HepG2 (cell line): Measurements from ENCODE around the gene RHOD. TPM values are rescaled to one million over a fixed set of nuclear protein-coding genes. Genes with fewer than 3 reads are reported as not detected.

Source experiments
- CEBPB ChIP-seq: IDR thresholded peaks from 2 replicates; pipeline ENCODE4 v1.6.1; 2011; ENCODE audit warnings: low read depth, low read length, improper control_type of control experiment, borderline replicate concordance
- HDAC1 ChIP-seq: sonication (generic); formaldehyde crosslinking; IDR thresholded peaks from 2 replicates; pipeline ENCODE4 v1.5.1; 2020; ENCODE audit warnings: mild to moderate bottlenecking, missing genetic modification reagents
- REXO4 ChIP-seq: sonication (generic); formaldehyde crosslinking; IDR thresholded peaks from 2 replicates; pipeline ENCODE4 v1.8.0; 2022; ENCODE audit warnings: missing genetic modification reagents, mild to moderate bottlenecking, borderline replicate concordance
- SYNCRIP ChIP-seq: fragments of 200-400 bp; formaldehyde crosslinking; IDR thresholded peaks from 2 replicates; pipeline ENCODE4 v1.6.1; 2018; ENCODE audit warnings: mild to moderate bottlenecking, low read depth, low read length; ENCODE audit not compliant: insufficient read depth
- ZNF530 ChIP-seq: sonication (generic); formaldehyde crosslinking; IDR thresholded peaks from 2 replicates; pipeline ENCODE4 v1.5.0; 2020; ENCODE audit warnings: low read depth, mild to moderate bottlenecking, missing genetic modification reagents
- ZNF672 ChIP-seq: sonication (generic); formaldehyde crosslinking; IDR thresholded peaks from 2 replicates; pipeline ENCODE4 v1.8.1; 2022; ENCODE audit warnings: missing genetic modification reagents
- ZNF747 ChIP-seq: sonication (generic); formaldehyde crosslinking; IDR thresholded peaks from 2 replicates; pipeline ENCODE4 v1.8.1; 2023; ENCODE audit warnings: missing genetic modification reagents, mild to moderate bottlenecking, borderline replicate concordance
- ZNF776 ChIP-seq: sonication (generic); formaldehyde crosslinking; IDR thresholded peaks from 2 replicates; pipeline ENCODE4 v1.4.0; 2020; ENCODE audit warnings: mild to moderate bottlenecking, missing genetic modification reagents
- polyA plus RNA-seq, 8 experiments: library from polyadenylated mRNA; depleted of rRNA in 3 of 8; stranded (reverse) in 7 of 8; unstranded in 1 of 8; fragments of >200 nt; fragmentation: Illumina TruSeq in 4 of 8; extraction: Trizol in 4 of 8; gene quantifications; 2 replicates each; pipeline versions ENCODE4 v1.2.1 to v1.2.3, GENCODE V29; 2011 to 2016; ENCODE audit warnings: low read depth in 4 of 8, missing spikeins in 1 of 8, mixed read lengths in 1 of 8; ENCODE audit not compliant: insufficient read depth in 1 of 8
- total RNA-seq, 5 experiments: library from RNA; depleted of rRNA; stranded (reverse); fragments of >200 nt; fragmentation: Illumina TruSeq; extraction: Trizol; gene quantifications; 2 replicates each; pipeline ENCODE4 v1.2.3, GENCODE V29; 2016; ENCODE audit warnings: low read depth in 1 of 5
- TF ChIP-seq, protein P1 (sequence below): sonication (generic); formaldehyde crosslinking; IDR thresholded peaks from 2 replicates; pipeline ENCODE4 v1.5.1; 2020; ENCODE audit warnings: mild to moderate bottlenecking, missing genetic modification reagents, moderate library complexity
- TF ChIP-seq, protein P2 (sequence below): sonication (generic); formaldehyde crosslinking; IDR thresholded peaks from 2 replicates; pipeline ENCODE4 v1.8.1; 2022; ENCODE audit warnings: low read depth, mild to moderate bottlenecking, missing genetic modification reagents
- TF ChIP-seq, protein P3 (sequence below), 2 experiments: sonication (generic) in 1 of 2; formaldehyde crosslinking in 1 of 2; IDR thresholded peaks; 2 replicates each; pipeline versions ENCODE4 v1.4.0 to v1.6.1; 2016 to 2020; ENCODE audit warnings: borderline replicate concordance in 1 of 2, low read depth in 1 of 2, mild to moderate bottlenecking in 1 of 2, missing genetic modification reagents in 1 of 2
- TF ChIP-seq, protein P4 (sequence below): sonication (generic); formaldehyde crosslinking; conservative IDR thresholded peaks from 2 replicates; pipeline ENCODE4 v1.4.0; 2020; ENCODE audit warnings: missing genetic modification reagents

Gene RHOD
- total and polyA plus RNA-seq, 2 of the 13 experiments (the other 11 are each of a cell fraction or from before 2014, with no cell fraction given): 0.27 to 0.98 TPM

DNA sequence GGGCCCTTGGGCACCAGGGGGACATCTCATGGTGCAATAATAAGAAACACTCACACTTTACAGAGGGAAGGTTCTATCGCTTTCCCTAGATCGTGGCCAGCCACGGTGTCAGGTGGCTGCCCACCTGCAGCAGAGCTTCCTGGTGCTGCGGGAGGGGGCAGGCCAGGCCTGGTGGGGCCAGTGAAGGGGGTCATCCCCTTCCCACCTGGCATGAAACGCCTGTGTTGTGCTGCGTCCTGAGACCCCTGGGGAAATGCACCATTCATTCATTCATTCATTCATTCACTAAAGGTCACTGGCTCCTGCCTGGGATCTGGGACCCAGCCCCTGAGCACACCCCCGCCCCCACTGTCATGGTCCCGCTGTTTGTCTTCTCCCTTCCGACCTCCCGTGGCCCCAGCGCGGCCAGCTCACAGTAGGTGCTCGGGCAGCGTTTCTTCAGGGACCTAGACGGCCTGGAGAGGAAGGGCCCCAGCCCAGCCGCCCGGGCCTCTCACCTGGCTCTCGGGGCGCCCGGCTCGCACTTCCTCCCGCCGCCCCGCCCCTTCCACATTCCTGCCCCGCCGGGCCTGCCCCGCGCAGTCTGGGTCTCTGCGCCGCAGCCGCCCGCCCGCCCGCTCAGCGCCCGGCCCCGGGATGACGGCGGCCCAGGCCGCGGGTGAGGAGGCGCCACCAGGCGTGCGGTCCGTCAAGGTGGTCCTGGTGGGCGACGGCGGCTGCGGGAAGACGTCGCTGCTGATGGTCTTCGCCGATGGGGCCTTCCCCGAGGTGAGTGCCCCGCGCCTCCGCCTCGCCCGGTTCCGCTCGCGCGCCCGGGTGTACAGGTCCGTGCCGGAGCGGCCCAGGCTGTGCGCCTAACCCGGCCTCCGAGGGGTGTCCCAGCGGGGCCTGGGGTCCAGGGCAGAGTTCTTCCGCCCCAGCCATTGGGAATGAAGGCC lies at the start of gene RHOD (continued):
- TF ChIP-seq, protein P1, sequence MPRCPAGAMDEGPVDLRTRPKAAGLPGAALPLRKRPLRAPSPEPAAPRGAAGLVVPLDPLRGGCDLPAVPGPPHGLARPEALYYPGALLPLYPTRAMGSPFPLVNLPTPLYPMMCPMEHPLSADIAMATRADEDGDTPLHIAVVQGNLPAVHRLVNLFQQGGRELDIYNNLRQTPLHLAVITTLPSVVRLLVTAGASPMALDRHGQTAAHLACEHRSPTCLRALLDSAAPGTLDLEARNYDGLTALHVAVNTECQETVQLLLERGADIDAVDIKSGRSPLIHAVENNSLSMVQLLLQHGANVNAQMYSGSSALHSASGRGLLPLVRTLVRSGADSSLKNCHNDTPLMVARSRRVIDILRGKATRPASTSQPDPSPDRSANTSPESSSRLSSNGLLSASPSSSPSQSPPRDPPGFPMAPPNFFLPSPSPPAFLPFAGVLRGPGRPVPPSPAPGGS (CRISPR knock-in tag): peak; percentile 51; the same call in 1 of the 2 replicates
- TF ChIP-seq REXO4 (CRISPR knock-in tag) (no peak), CEBPB (no peak), HDAC1 (CRISPR knock-in tag) (0 out of 2 replicates have a peak, but pooled peaks have one; percentile 33), ZNF672 (CRISPR knock-in tag) (no peak), SYNCRIP (no peak), ZNF776 (CRISPR knock-in tag) (peak; percentile 44; the same call in 1 of the 2 replicates), ZNF530 (CRISPR knock-in tag) (no peak), ZNF747 (CRISPR knock-in tag) (no peak)
- TF ChIP-seq, protein P2, sequence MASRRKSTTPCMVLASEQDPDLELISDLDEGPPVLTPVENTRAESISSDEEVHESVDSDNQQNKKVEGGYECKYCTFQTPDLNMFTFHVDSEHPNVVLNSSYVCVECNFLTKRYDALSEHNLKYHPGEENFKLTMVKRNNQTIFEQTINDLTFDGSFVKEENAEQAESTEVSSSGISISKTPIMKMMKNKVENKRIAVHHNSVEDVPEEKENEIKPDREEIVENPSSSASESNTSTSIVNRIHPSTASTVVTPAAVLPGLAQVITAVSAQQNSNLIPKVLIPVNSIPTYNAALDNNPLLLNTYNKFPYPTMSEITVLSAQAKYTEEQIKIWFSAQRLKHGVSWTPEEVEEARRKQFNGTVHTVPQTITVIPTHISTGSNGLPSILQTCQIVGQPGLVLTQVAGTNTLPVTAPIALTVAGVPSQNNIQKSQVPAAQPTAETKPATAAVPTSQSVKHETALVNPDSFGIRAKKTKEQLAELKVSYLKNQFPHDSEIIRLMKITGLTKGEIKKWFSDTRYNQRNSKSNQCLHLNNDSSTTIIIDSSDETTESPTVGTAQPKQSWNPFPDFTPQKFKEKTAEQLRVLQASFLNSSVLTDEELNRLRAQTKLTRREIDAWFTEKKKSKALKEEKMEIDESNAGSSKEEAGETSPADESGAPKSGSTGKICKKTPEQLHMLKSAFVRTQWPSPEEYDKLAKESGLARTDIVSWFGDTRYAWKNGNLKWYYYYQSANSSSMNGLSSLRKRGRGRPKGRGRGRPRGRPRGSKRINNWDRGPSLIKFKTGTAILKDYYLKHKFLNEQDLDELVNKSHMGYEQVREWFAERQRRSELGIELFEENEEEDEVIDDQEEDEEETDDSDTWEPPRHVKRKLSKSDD (CRISPR knock-in tag): no peak
- TF ChIP-seq, protein P3, sequence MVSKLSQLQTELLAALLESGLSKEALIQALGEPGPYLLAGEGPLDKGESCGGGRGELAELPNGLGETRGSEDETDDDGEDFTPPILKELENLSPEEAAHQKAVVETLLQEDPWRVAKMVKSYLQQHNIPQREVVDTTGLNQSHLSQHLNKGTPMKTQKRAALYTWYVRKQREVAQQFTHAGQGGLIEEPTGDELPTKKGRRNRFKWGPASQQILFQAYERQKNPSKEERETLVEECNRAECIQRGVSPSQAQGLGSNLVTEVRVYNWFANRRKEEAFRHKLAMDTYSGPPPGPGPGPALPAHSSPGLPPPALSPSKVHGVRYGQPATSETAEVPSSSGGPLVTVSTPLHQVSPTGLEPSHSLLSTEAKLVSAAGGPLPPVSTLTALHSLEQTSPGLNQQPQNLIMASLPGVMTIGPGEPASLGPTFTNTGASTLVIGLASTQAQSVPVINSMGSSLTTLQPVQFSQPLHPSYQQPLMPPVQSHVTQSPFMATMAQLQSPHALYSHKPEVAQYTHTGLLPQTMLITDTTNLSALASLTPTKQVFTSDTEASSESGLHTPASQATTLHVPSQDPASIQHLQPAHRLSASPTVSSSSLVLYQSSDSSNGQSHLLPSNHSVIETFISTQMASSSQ (IDR thresholded peaks at IDR 0.05; ENCODE audit: low read depth): no peak
- TF ChIP-seq, protein P3 (CRISPR knock-in tag; IDR thresholded peaks at IDR 0.05; ENCODE audit: borderline replicate concordance): no peak
- TF ChIP-seq, protein P4, sequence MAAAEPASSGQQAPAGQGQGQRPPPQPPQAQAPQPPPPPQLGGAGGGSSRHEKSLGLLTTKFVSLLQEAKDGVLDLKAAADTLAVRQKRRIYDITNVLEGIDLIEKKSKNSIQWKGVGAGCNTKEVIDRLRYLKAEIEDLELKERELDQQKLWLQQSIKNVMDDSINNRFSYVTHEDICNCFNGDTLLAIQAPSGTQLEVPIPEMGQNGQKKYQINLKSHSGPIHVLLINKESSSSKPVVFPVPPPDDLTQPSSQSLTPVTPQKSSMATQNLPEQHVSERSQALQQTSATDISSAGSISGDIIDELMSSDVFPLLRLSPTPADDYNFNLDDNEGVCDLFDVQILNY (CRISPR knock-in tag): no peak
